NOMO-1 treated with DMSO at 0.1 percent for 48 hours (cell line): ENCODE measurements around the gene FBLN7.

ENCODE experiments used
- DNase-seq: peaks from one replicate; lab custom pipeline; 2025; ENCODE audit not compliant: unreplicated experiment; lab: John Stamatoyannopoulos, UW

FBLN7 gene

DNA sequence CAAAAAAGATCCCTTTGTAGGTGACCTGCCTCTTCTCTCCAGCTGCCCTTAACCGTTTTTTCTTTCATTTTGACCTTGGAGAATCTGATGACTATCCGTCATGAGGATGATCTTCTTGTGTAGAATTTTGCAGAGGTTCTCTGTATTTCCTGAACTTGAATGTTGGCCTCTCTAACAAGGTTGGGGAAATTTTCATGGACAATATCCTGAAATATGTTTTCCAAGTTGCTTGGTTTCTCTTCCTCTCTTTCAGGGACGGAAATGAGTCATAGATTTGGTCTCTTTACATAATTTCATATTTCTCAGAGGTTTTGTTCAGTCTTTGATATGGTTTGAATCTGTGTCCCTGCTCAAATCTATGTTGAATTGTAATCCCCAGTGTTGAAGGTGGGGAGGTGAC lies 82.6 kb downstream of the FBLN7 start:
- no peak for DNase-seq

DNA sequence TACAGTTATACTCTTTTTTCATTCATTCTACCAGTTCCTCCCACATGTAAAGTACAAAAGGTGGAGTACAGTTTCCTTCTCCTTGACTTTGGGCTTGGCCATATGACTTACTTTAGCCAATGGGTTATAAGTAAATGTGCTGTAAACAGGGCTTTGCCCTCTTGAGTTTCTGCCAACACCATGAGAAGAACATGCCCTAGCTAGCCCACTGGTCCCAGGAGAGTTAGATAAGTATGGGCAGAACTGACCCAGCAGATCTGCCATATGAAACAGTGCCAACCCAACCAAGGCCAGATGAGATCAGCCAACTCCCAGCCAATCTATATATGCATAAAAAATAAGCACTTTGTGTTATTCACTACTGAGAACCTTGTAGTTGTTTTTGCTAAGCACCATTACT lies 91.2 kb downstream of the FBLN7 start:
- no peak for DNase-seq

DNA sequence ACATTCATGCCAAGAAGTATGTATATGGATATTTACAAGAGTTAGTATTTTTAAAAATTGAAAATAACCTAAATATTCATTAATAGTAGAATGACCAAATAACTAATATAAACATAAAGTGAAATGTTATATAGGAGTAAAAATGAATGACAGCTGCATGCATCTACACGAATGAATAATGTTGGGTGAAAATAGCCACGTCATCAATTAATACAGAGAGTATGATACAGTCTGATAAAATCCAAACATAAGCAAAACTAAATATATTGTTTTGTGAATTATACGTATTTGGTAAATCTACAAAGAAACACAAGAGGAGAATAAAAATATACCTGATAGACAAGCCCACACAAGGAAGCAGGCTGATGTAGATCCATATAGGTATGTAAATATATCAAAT lies 92.2 kb downstream of the FBLN7 start:
- no peak for DNase-seq
